Activated naive CD8-positive, alpha-beta T cell treated with anti-CD3 and anti-CD28 coated beads, Interleukin-2, amount 10 ng/mL, durations not matched to agents 7 days and 5 days (primary cell): ENCODE data around the gene PHKG1. TPM values are rescaled to one million over a fixed set of nuclear protein-coding genes. Genes with fewer than 3 reads are reported as not detected.
"Not testable (repeated sequence)": the region's sequence is repeated elsewhere in the genome, so short reads cannot be mapped to it uniquely, and the experiment has no call there.

Experiments
- ATAC-seq: fragments of 150-1000 bp; cut with Tn5 transposase; one replicate; pipeline ENCODE4 v1.10.0; 2021; ENCODE audit warnings: low read depth, moderate library complexity
- POLR2A ChIA-PET: fragments of 350-600 bp; sonication (Branson Sonifier 250); formaldehyde crosslinking; loops from one replicate; lab custom pipeline; 2021; ENCODE audit warnings: antibody characterized with exemption; lab: Charles Lee
- DNase-seq: peaks from one replicate; pipeline ENCODE4 v3.0.0; 2021
- H3K27ac Mint-ChIP-seq: one replicate; pipeline ENCODE4 v1.8.0; 2022; ENCODE audit warnings: mild to moderate bottlenecking, mixed read lengths
- H3K27me3 Mint-ChIP-seq: one replicate; pipeline ENCODE4 v1.8.0; 2022; ENCODE audit warnings: mild to moderate bottlenecking, moderate library complexity, mixed read lengths
- H3K36me3 Mint-ChIP-seq: one replicate; pipeline ENCODE4 v1.8.0; 2021; ENCODE audit warnings: mild to moderate bottlenecking, mixed read lengths
- H3K4me1 Mint-ChIP-seq: one replicate; pipeline ENCODE4 v1.8.0; 2021; ENCODE audit warnings: mixed read lengths
- H3K4me3 Mint-ChIP-seq: one replicate; pipeline ENCODE4 v1.8.0; 2022; ENCODE audit warnings: mild to moderate bottlenecking, moderate library complexity, mixed read lengths
- H3K9me3 Mint-ChIP-seq: one replicate; pipeline ENCODE4 v1.8.0; 2021; ENCODE audit warnings: mixed read lengths
- total RNA-seq, 2 experiments: library from RNA; stranded (reverse); gene quantifications; one replicate each; pipeline ENCODE4 v1.2.3, GENCODE V29; 2021

Gene PHKG1
- total RNA-seq, result 1 to 10 TPM; 2.3 to 2.4 TPM

- Mint-ChIP-seq H3K27me3 (no peaks in the 10 kb centered on the region), H3K9me3 (no peaks in the 10 kb centered on the region), H3K4me3 (no peak within 1 kb of the TSS), H3K36me3 (peaks cover 10% of the 10 kb centered on the region), H3K4me1 (peaks cover 3% of the 10 kb centered on the region), H3K27ac (no peak within 1 kb of the TSS)
- POLR2A ChIA-PET, result interaction anchor here (1.0 kb wide), 1 partner anchor 29 kb away, joined by 6 read pairs; the partner anchor contains the start of gene SUMF2
- ATAC-seq (no peak), DNase-seq (no peak)
These were observed at the start of gene PHKG1 for GRCh38 chr7:56092789-56093531. TSS of gene PHKG1 (minus strand) at chr7:56092952. CDS start at chr7:56088941, 4,011 bp downstream.

GRCh38 chr7:56131062-56131461 is 38.3 kb upstream of the PHKG1 start:
- H3K4me3 Mint-ChIP-seq, POLR2A ChIA-PET, H3K36me3 Mint-ChIP-seq, H3K4me1 Mint-ChIP-seq, H3K27ac Mint-ChIP-seq, H3K27me3 Mint-ChIP-seq, ATAC-seq, DNase-seq, H3K9me3 Mint-ChIP-seq: not testable (repeated sequence)

- DNase-seq, result no peak
- H3K27ac Mint-ChIP-seq, result no peak overlapping the region
- no peaks in the 10 kb centered on the region for H3K36me3 Mint-ChIP-seq
- no peaks in the 10 kb centered on the region for H3K27me3 Mint-ChIP-seq
- H3K9me3 Mint-ChIP-seq, result no peaks in the 10 kb centered on the region
- no peaks in the 10 kb centered on the region for H3K4me1 Mint-ChIP-seq
- no peak for ATAC-seq
- no peak overlapping the region for H3K4me3 Mint-ChIP-seq
- POLR2A ChIA-PET, result no interaction called here
These were observed 34.7 kb upstream of the PHKG1 start for GRCh38 chr7:56127241-56127975.

GRCh38 chr7:56125831-56126230 is 33.1 kb upstream of the PHKG1 start:
- no peak overlapping the region for H3K4me3 Mint-ChIP-seq
- ATAC-seq (no peak), DNase-seq (no peak)
- no peak overlapping the region for H3K27ac Mint-ChIP-seq
- POLR2A ChIA-PET, result no interaction called here
- no peaks in the 10 kb centered on the region for H3K36me3 Mint-ChIP-seq
- H3K4me1 Mint-ChIP-seq, result no peaks in the 10 kb centered on the region
- no peaks in the 10 kb centered on the region for H3K9me3 Mint-ChIP-seq
- H3K27me3 Mint-ChIP-seq, result no peaks in the 10 kb centered on the region

GRCh38 chr7:56124981-56125380 is 32.2 kb upstream of the PHKG1 start:
- Mint-ChIP-seq H3K27ac (no peak overlapping the region), H3K4me3 (no peak overlapping the region), H3K27me3 (no peaks in the 10 kb centered on the region), H3K4me1 (no peaks in the 10 kb centered on the region), H3K9me3 (no peaks in the 10 kb centered on the region), H3K36me3 (no peaks in the 10 kb centered on the region)
- ATAC-seq (no peak), DNase-seq (no peak)
- POLR2A ChIA-PET, result no interaction called here

- Mint-ChIP-seq H3K9me3 (no peaks in the 10 kb centered on the region), H3K4me1 (no peaks in the 10 kb centered on the region), H3K36me3 (no peaks in the 10 kb centered on the region), H3K4me3 (no peak overlapping the region), H3K27ac (no peak overlapping the region), H3K27me3 (peaks cover 6% of the 10 kb centered on the region)
- POLR2A ChIA-PET, result no interaction called here
- ATAC-seq, result no peak
- no peak for DNase-seq
These were observed 28.7 kb upstream of the PHKG1 start for GRCh38 chr7:56121440-56121839.

- POLR2A ChIA-PET, result no interaction called here
- H3K36me3 Mint-ChIP-seq, result no peaks in the 10 kb centered on the region
- ATAC-seq, result no peak
- no peaks in the 10 kb centered on the region for H3K9me3 Mint-ChIP-seq
- H3K27ac Mint-ChIP-seq, result no peak within 1 kb of the TSS
- no peaks in the 10 kb centered on the region for H3K4me1 Mint-ChIP-seq
- peaks cover 12% of the 10 kb centered on the region for H3K27me3 Mint-ChIP-seq
- DNase-seq, result no peak
- no peak within 1 kb of the TSS for H3K4me3 Mint-ChIP-seq
These were observed 23.2 kb upstream of the PHKG1 start, which contains the start of gene NUPR2 for GRCh38 chr7:56115852-56116538. TSS of gene NUPR2 (minus strand) at chr7:56116417. CDS start at chr7:56116314, 103 bp downstream.

- H3K36me3 Mint-ChIP-seq, ATAC-seq, DNase-seq, H3K27me3 Mint-ChIP-seq, H3K9me3 Mint-ChIP-seq, H3K4me3 Mint-ChIP-seq, H3K27ac Mint-ChIP-seq, POLR2A ChIA-PET: not testable (repeated sequence)
- peaks cover 11% of the 10 kb centered on the region for H3K4me1 Mint-ChIP-seq
These were observed 19.5 kb upstream of the PHKG1 start for GRCh38 chr7:56112244-56112643.

- H3K4me3 Mint-ChIP-seq, result no peak overlapping the region
- DNase-seq (no peak), ATAC-seq (no peak)
- H3K9me3 Mint-ChIP-seq, result peaks cover 4% of the 10 kb centered on the region
- H3K4me1 Mint-ChIP-seq, result peaks cover 17% of the 10 kb centered on the region
- peaks cover 5% of the 10 kb centered on the region for H3K27me3 Mint-ChIP-seq
- H3K27ac Mint-ChIP-seq, result no peak overlapping the region
- POLR2A ChIA-PET, result no interaction called here
- peaks cover 9% of the 10 kb centered on the region for H3K36me3 Mint-ChIP-seq
These were observed 17.9 kb upstream of the PHKG1 start for GRCh38 chr7:56110611-56111010.

GRCh38 chr7:56107954-56108258 is 15.2 kb upstream of the PHKG1 start:
- POLR2A ChIA-PET, result no interaction called here
- H3K9me3 Mint-ChIP-seq, result peaks cover 4% of the 10 kb centered on the region
- no peak for ATAC-seq
- H3K4me3 Mint-ChIP-seq, result no peak overlapping the region
- no peak overlapping the region for H3K27ac Mint-ChIP-seq
- peaks cover 20% of the 10 kb centered on the region for H3K36me3 Mint-ChIP-seq
- DNase-seq, result no peak
- peaks cover 24% of the 10 kb centered on the region for H3K4me1 Mint-ChIP-seq
- no peaks in the 10 kb centered on the region for H3K27me3 Mint-ChIP-seq

GRCh38 chr7:56106108-56107073 is 13.6 kb upstream of the PHKG1 start, which contains the start of gene CHCHD2:
TSS of gene CHCHD2 (minus strand) at chr7:56106476. CDS start at chr7:56106413, 63 bp downstream.
- H3K36me3 Mint-ChIP-seq, result peaks cover 24% of the 10 kb centered on the region
- H3K4me1 Mint-ChIP-seq, result peaks cover 24% of the 10 kb centered on the region
- peak within 1 kb of the TSS; percentile 99 for H3K4me3 Mint-ChIP-seq
- ATAC-seq, result peak; percentile 98
- DNase-seq, result peak; percentile 85
- H3K27me3 Mint-ChIP-seq, result no peaks in the 10 kb centered on the region
- POLR2A ChIA-PET, result interaction anchor here (0.6 to 2.5 kb wide), 14 partner anchors 17 to 1347 kb away, joined by 3 to 35 read pairs (median 5); partner anchors contain the start of genes CCT6A, NIPSNAP2, PSPH and SEC61G
- H3K9me3 Mint-ChIP-seq, result peaks cover 4% of the 10 kb centered on the region
- H3K27ac Mint-ChIP-seq, result peak within 1 kb of the TSS; percentile 98

GRCh38 chr7:56105508-56105907 is 12.8 kb upstream of the PHKG1 start:
- POLR2A ChIA-PET, result interaction anchor here (0.6 to 2.5 kb wide), 9 partner anchors 16 to 1346 kb away, joined by 3 to 35 read pairs (median 5); partner anchors contain the start of genes CCT6A, NIPSNAP2, PSPH and SEC61G
- Mint-ChIP-seq H3K27me3 (no peaks in the 10 kb centered on the region), H3K4me1 (peaks cover 22% of the 10 kb centered on the region), H3K36me3 (peaks cover 28% of the 10 kb centered on the region), H3K27ac (peak overlapping the region; percentile 98), H3K4me3 (peak overlapping the region; percentile 99), H3K9me3 (peaks cover 4% of the 10 kb centered on the region)
- ATAC-seq, result peak; percentile 21
- no peak for DNase-seq
